ENCODE results near the gene BCL3. TPM values are rescaled to one million over a fixed set of nuclear protein-coding genes. Genes with fewer than 3 reads are reported as not detected.

BCL3 gene
- total and polyA plus RNA-seq, 2 experiments from 2014 or later: 1.4 to 4.1 TPM

- peak overlapping the region; percentile 72 for H3K4me3 ChIP-seq
- H3K79me2 ChIP-seq (replicated peaks; ENCODE audit: insufficient read depth): no peaks in the 10 kb centered on the region
- Mint-ChIP-seq H3K9me3 (no peaks in the 10 kb centered on the region; the same call in 2 of the 3 replicates), H3K27ac (no peak overlapping the region), H3K36me3 (ENCODE audit: low read depth) (no peaks in the 10 kb centered on the region), H3K27me3 (ENCODE audit: insufficient read depth, low read depth, poor library complexity) (peaks cover 77% of the 10 kb centered on the region), H3K4me3 (peak overlapping the region; percentile 72), H3K4me1 (peaks cover 32% of the 10 kb centered on the region)
- H3F3A ChIP-seq (replicated peaks; ENCODE audit: low read depth): peaks cover 16% of the 10 kb centered on the region; the same call in 1 of the 2 replicates
- H3K9me2 ChIP-seq (ENCODE audit: insufficient read depth): no peaks in the 10 kb centered on the region
- H2AFZ ChIP-seq: no peak overlapping the region
- H4K20me1 ChIP-seq (replicated peaks; ENCODE audit: insufficient read depth): no peaks in the 10 kb centered on the region
- H3K27ac ChIP-seq (ENCODE audit: low read depth): no peak overlapping the region
- TF ChIP-seq ZNF114 (CRISPR knock-in tag; IDR thresholded peaks at IDR 0.05): no peak
- no peak for TF ChIP-seq CTCF (conservative IDR thresholded peaks at IDR 0.05; ENCODE audit: low read depth in 2 of 2)
- no peak for TF ChIP-seq ETS1 (IDR thresholded peaks at IDR 0.05)
- TF ChIP-seq CREB1 (CRISPR knock-in tag; IDR thresholded peaks at IDR 0.05; ENCODE audit: low read depth): no peak
- TF ChIP-seq EZH2 (IDR thresholded peaks at IDR 0.05; ENCODE audit: low read depth, unreplicated experiment): peak; percentile 31
- TF ChIP-seq POLR2AphosphoS5 (IDR thresholded peaks at IDR 0.05; ENCODE audit: low read depth): no peak
- TF ChIP-seq, protein P1, sequence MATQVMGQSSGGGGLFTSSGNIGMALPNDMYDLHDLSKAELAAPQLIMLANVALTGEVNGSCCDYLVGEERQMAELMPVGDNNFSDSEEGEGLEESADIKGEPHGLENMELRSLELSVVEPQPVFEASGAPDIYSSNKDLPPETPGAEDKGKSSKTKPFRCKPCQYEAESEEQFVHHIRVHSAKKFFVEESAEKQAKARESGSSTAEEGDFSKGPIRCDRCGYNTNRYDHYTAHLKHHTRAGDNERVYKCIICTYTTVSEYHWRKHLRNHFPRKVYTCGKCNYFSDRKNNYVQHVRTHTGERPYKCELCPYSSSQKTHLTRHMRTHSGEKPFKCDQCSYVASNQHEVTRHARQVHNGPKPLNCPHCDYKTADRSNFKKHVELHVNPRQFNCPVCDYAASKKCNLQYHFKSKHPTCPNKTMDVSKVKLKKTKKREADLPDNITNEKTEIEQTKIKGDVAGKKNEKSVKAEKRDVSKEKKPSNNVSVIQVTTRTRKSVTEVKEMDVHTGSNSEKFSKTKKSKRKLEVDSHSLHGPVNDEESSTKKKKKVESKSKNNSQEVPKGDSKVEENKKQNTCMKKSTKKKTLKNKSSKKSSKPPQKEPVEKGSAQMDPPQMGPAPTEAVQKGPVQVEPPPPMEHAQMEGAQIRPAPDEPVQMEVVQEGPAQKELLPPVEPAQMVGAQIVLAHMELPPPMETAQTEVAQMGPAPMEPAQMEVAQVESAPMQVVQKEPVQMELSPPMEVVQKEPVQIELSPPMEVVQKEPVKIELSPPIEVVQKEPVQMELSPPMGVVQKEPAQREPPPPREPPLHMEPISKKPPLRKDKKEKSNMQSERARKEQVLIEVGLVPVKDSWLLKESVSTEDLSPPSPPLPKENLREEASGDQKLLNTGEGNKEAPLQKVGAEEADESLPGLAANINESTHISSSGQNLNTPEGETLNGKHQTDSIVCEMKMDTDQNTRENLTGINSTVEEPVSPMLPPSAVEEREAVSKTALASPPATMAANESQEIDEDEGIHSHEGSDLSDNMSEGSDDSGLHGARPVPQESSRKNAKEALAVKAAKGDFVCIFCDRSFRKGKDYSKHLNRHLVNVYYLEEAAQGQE (IDR thresholded peaks at IDR 0.05; ENCODE audit: unreplicated experiment): no peak
- H3K4me2 ChIP-seq: peak overlapping the region; percentile 94
- no peaks in the 10 kb centered on the region for H3K36me3 ChIP-seq (ENCODE audit: insufficient read depth)
- H3K27me3 ChIP-seq (ENCODE audit: insufficient read depth): peaks cover 83% of the 10 kb centered on the region
- H3K4me1 ChIP-seq (ENCODE audit: insufficient read depth): peaks cover 33% of the 10 kb centered on the region
- no peak for DNase-seq (ENCODE audit: low spot score)
- no peak for ATAC-seq
Measured at GRCh38 chr19:44755219-44755618, 6.7 kb downstream of the BCL3 start.

- Histone ChIP-seq H3K27me3 (ENCODE audit: insufficient read depth) (peaks cover 74% of the 10 kb centered on the region), H3F3A (replicated peaks; ENCODE audit: low read depth) (peaks cover 16% of the 10 kb centered on the region; the same call in 1 of the 2 replicates), H3K4me2 (no peak overlapping the region), H3K27ac (ENCODE audit: low read depth) (no peak overlapping the region), H3K4me3 (no peak overlapping the region), H2AFZ (no peak overlapping the region), H3K4me1 (ENCODE audit: insufficient read depth) (peaks cover 33% of the 10 kb centered on the region), H3K36me3 (ENCODE audit: insufficient read depth) (no peaks in the 10 kb centered on the region), H4K20me1 (replicated peaks; ENCODE audit: insufficient read depth) (no peaks in the 10 kb centered on the region), H3K79me2 (replicated peaks; ENCODE audit: insufficient read depth) (no peaks in the 10 kb centered on the region), H3K9me2 (ENCODE audit: insufficient read depth) (no peaks in the 10 kb centered on the region)
- Mint-ChIP-seq H3K27ac (no peak overlapping the region), H3K4me3 (peak overlapping the region; percentile 34; the same call in 1 of the 3 replicates), H3K9me3 (no peaks in the 10 kb centered on the region; the same call in 2 of the 3 replicates), H3K27me3 (ENCODE audit: insufficient read depth, low read depth, poor library complexity) (peaks cover 68% of the 10 kb centered on the region), H3K4me1 (peaks cover 32% of the 10 kb centered on the region), H3K36me3 (ENCODE audit: low read depth) (no peaks in the 10 kb centered on the region)
- DNase-seq (ENCODE audit: low spot score) (no peak), ATAC-seq (no peak)
- TF ChIP-seq CREB1 (CRISPR knock-in tag; IDR thresholded peaks at IDR 0.05; ENCODE audit: low read depth): no peak
- TF ChIP-seq ETS1 (IDR thresholded peaks at IDR 0.05): no peak
- TF ChIP-seq EZH2phosphoT487 (IDR thresholded peaks at IDR 0.05; ENCODE audit: unreplicated experiment): no peak
- TF ChIP-seq JUNB (IDR thresholded peaks at IDR 0.05; ENCODE audit: unreplicated experiment): no peak
- no peak for TF ChIP-seq CTCF (conservative IDR thresholded peaks at IDR 0.05; ENCODE audit: low read depth in 2 of 2)
- no peak for TF ChIP-seq POLR2AphosphoS5 (IDR thresholded peaks at IDR 0.05; ENCODE audit: low read depth)
- no peak for TF ChIP-seq NANOG (IDR thresholded peaks at IDR 0.05; ENCODE audit: borderline replicate concordance)
Measured at GRCh38 chr19:44756089-44756562, 7.6 kb downstream of the BCL3 start.

Data from GM23338 (cell line).